Neural cell (in vitro differentiated cells): ENCODE data around the gene TNNI3. TPM values are rescaled to one million over a fixed set of nuclear protein-coding genes. Genes with fewer than 3 reads are reported as not detected.

Experiments used
- H2AFZ ChIP-seq: fragments of 200-600, 300-800 bp; sonication (generic), shearing (Covaris generic); 2 replicates; pipeline ENCODE4 v1.6.0; 2014; ENCODE audit warnings: low read depth, mild to moderate bottlenecking, antibody characterized with exemption, low read length, moderate library complexity
- H3F3A ChIP-seq: fragments of 200-600 bp; shearing (Covaris generic); 2 replicates; pipeline ENCODE4 v1.6.1; 2016; ENCODE audit warnings: mild to moderate bottlenecking, moderate library complexity, mixed read lengths, antibody characterized with exemption, low read length; ENCODE audit not compliant: insufficient read depth, poor library complexity, severe bottlenecking
- H3K27ac ChIP-seq: fragments of 200-600, 300-800 bp; sonication (generic), shearing (Covaris generic); 2 replicates; pipeline ENCODE4 v1.5.1; 2014; ENCODE audit warnings: mild to moderate bottlenecking, low read length, moderate library complexity
- H3K27me3 ChIP-seq: fragments of 300-800, 200-600 bp; sonication (generic), shearing (Covaris generic); 2 replicates; pipeline ENCODE4 v1.6.0; 2014; ENCODE audit warnings: mild to moderate bottlenecking, low read depth, low read length, moderate library complexity; ENCODE audit not compliant: insufficient read depth
- H3K36me3 ChIP-seq: fragments of 300-800, 200-600 bp; sonication (generic), shearing (Covaris generic); 2 replicates; pipeline ENCODE4 v1.5.1; 2014; ENCODE audit warnings: mild to moderate bottlenecking, antibody characterized with exemption, low read length, moderate library complexity; ENCODE audit not compliant: insufficient read depth
- H3K4me2 ChIP-seq: fragments of 300-800, 200-600 bp; sonication (generic), shearing (Covaris generic); 2 replicates; pipeline ENCODE4 v1.6.0; 2014; ENCODE audit warnings: mild to moderate bottlenecking, low read length
- H3K4me3 ChIP-seq: fragments of 300-800, 200-600 bp; sonication (generic), shearing (Covaris generic); 2 replicates; pipeline ENCODE4 v1.5.1; 2014; ENCODE audit warnings: mild to moderate bottlenecking, low read length, moderate library complexity
- H3K79me2 ChIP-seq: fragments of 200-600 bp; shearing (Covaris generic); replicated peaks from 2 replicates; pipeline ENCODE4 v1.6.0; 2014; ENCODE audit warnings: mild to moderate bottlenecking, low read length, moderate library complexity; ENCODE audit not compliant: insufficient read depth
- H3K9ac ChIP-seq: fragments of 300-800, 200-600 bp; sonication (generic), shearing (Covaris generic); 2 replicates; pipeline ENCODE4 v1.6.1; 2016; ENCODE audit warnings: mild to moderate bottlenecking, low read length, mixed read lengths
- H3K9me2 ChIP-seq: fragments of 200-600 bp; shearing (Covaris generic); 2 replicates; pipeline ENCODE4 v1.6.1; 2016; ENCODE audit warnings: mild to moderate bottlenecking, low read length, mixed read lengths; ENCODE audit not compliant: insufficient read depth
- H3K9me3 ChIP-seq: fragments of 200-600, 300-800 bp; sonication (generic), shearing (Covaris generic); 2 replicates; pipeline ENCODE4 v1.6.1; 2016; ENCODE audit warnings: mild to moderate bottlenecking, mixed run types, low read length, moderate library complexity, mixed read lengths
- H4K20me1 ChIP-seq: fragments of 200-600 bp; shearing (Covaris generic); 2 replicates; pipeline ENCODE4 v1.6.1; 2016; ENCODE audit warnings: mild to moderate bottlenecking, mixed run types; ENCODE audit not compliant: insufficient read depth
- EP300 ChIP-seq: fragments of 450-650 bp; conservative IDR thresholded peaks from 2 replicates; pipeline ENCODE4 v1.6.1; 2014; ENCODE audit warnings: antibody characterized with exemption, mild to moderate bottlenecking, moderate library complexity; ENCODE audit not compliant: poor library complexity, severe bottlenecking
- EZH2 ChIP-seq: fragments of 200-600, 300-800 bp; shearing (Covaris generic), sonication (generic); IDR thresholded peaks from 2 replicates; pipeline ENCODE4 v1.6.1; 2014; ENCODE audit warnings: antibody characterized with exemption, low read length, borderline replicate concordance, mild to moderate bottlenecking; ENCODE audit not compliant: insufficient read depth, poor library complexity, severe bottlenecking
- MXI1 ChIP-seq: fragments of 450-650 bp; conservative IDR thresholded peaks from 2 replicates; pipeline ENCODE4 v1.6.1; 2014; ENCODE audit warnings: antibody characterized with exemption, mild to moderate bottlenecking; ENCODE audit not compliant: poor library complexity, severe bottlenecking
- POLR2AphosphoS5 ChIP-seq: IDR thresholded peaks from 2 replicates; pipeline ENCODE4 v1.6.1; 2012
- RAD21 ChIP-seq: fragments of 450-650 bp; conservative IDR thresholded peaks from 2 replicates; pipeline ENCODE4 v1.6.1; 2014; ENCODE audit warnings: antibody characterized with exemption, mild to moderate bottlenecking, moderate library complexity
- SMC3 ChIP-seq: fragments of 450-650 bp; conservative IDR thresholded peaks from 2 replicates; pipeline ENCODE4 v1.6.1; 2014; ENCODE audit warnings: antibody characterized with exemption, mild to moderate bottlenecking, moderate library complexity; ENCODE audit not compliant: poor library complexity
- TAF1 ChIP-seq: IDR thresholded peaks from 2 replicates; pipeline ENCODE4 v1.6.1; 2012; ENCODE audit warnings: low read depth
- polyA plus RNA-seq: library from polyadenylated mRNA; depleted of rRNA; stranded (reverse); fragments of >200 nt; gene quantifications from 2 replicates; pipeline ENCODE4 v1.2.3, GENCODE V29; 2014
- TF ChIP-seq, protein P1 (sequence below): fragments of 450-650 bp; IDR thresholded peaks from 2 replicates; pipeline ENCODE4 v1.5.1; 2014; ENCODE audit warnings: antibody characterized with exemption, mild to moderate bottlenecking, moderate library complexity; ENCODE audit not compliant: poor library complexity, severe bottlenecking
- TF ChIP-seq, protein P2 (sequence below): IDR thresholded peaks from 2 replicates; pipeline ENCODE4 v1.6.1; 2012; ENCODE audit warnings: borderline replicate concordance

The TNNI3 gene
- polyA plus RNA-seq, 1 donor from 2014 or later: 22.5 TPM

DNA sequence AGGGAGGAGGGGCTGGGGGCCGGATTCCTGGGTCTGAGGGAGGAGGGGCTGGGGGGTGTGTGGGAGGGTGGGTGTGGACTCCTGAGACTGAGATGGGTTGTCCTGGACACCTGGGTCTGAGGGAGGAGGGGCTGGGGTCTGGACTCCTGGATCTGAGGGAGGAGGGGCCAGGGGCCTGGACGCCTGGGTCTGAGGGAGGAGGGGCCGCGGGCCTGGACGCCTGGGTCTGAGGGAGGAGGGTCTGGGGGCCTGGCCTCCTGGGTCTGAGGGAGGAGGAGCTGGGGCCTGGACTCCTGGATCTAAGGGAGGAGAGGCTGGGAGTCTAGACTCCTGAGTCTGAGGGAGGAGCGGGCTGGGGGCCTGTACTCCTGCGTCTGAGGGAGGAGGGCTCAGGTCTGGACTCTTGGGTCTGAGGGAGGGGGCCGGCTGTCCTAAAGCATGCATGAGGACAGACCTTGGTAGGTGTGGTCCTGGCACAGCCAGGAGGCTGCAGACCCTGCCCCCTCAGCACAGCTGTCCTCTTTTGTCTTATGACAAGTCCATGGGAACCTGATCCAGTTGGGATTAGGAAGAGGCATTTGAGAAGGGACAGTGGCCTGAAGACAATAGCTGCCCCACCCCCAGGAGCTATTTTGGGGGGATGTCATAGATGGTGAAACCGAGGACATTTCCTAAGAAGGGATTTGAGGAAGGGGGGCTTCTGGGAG lies 9.8 kb downstream of the TNNI3 start:
- no peaks in the 10 kb centered on the region for H3K36me3 ChIP-seq
- peaks cover 19% of the 10 kb centered on the region for H3K27me3 ChIP-seq
- no peaks in the 10 kb centered on the region for H3K9me3 ChIP-seq
- no peak overlapping the region for H2AFZ ChIP-seq
- H3K4me2 ChIP-seq: no peak overlapping the region
- no peak overlapping the region for H3K4me3 ChIP-seq
- no peak overlapping the region for H3K9ac ChIP-seq
- H3F3A ChIP-seq: no peaks in the 10 kb centered on the region
- TF ChIP-seq TAF1 (no peak), EP300 (no peak), POLR2AphosphoS5 (no peak), MXI1 (no peak), RAD21 (no peak), EZH2 (no peak), SMC3 (no peak)
- TF ChIP-seq, protein P1, sequence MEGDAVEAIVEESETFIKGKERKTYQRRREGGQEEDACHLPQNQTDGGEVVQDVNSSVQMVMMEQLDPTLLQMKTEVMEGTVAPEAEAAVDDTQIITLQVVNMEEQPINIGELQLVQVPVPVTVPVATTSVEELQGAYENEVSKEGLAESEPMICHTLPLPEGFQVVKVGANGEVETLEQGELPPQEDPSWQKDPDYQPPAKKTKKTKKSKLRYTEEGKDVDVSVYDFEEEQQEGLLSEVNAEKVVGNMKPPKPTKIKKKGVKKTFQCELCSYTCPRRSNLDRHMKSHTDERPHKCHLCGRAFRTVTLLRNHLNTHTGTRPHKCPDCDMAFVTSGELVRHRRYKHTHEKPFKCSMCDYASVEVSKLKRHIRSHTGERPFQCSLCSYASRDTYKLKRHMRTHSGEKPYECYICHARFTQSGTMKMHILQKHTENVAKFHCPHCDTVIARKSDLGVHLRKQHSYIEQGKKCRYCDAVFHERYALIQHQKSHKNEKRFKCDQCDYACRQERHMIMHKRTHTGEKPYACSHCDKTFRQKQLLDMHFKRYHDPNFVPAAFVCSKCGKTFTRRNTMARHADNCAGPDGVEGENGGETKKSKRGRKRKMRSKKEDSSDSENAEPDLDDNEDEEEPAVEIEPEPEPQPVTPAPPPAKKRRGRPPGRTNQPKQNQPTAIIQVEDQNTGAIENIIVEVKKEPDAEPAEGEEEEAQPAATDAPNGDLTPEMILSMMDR: no peak
- TF ChIP-seq, protein P2, sequence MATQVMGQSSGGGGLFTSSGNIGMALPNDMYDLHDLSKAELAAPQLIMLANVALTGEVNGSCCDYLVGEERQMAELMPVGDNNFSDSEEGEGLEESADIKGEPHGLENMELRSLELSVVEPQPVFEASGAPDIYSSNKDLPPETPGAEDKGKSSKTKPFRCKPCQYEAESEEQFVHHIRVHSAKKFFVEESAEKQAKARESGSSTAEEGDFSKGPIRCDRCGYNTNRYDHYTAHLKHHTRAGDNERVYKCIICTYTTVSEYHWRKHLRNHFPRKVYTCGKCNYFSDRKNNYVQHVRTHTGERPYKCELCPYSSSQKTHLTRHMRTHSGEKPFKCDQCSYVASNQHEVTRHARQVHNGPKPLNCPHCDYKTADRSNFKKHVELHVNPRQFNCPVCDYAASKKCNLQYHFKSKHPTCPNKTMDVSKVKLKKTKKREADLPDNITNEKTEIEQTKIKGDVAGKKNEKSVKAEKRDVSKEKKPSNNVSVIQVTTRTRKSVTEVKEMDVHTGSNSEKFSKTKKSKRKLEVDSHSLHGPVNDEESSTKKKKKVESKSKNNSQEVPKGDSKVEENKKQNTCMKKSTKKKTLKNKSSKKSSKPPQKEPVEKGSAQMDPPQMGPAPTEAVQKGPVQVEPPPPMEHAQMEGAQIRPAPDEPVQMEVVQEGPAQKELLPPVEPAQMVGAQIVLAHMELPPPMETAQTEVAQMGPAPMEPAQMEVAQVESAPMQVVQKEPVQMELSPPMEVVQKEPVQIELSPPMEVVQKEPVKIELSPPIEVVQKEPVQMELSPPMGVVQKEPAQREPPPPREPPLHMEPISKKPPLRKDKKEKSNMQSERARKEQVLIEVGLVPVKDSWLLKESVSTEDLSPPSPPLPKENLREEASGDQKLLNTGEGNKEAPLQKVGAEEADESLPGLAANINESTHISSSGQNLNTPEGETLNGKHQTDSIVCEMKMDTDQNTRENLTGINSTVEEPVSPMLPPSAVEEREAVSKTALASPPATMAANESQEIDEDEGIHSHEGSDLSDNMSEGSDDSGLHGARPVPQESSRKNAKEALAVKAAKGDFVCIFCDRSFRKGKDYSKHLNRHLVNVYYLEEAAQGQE: no peak
- no peaks in the 10 kb centered on the region for H3K9me2 ChIP-seq
- H3K27ac ChIP-seq: no peak overlapping the region
- no peaks in the 10 kb centered on the region for H4K20me1 ChIP-seq
- H3K79me2 ChIP-seq: no peaks in the 10 kb centered on the region

DNA sequence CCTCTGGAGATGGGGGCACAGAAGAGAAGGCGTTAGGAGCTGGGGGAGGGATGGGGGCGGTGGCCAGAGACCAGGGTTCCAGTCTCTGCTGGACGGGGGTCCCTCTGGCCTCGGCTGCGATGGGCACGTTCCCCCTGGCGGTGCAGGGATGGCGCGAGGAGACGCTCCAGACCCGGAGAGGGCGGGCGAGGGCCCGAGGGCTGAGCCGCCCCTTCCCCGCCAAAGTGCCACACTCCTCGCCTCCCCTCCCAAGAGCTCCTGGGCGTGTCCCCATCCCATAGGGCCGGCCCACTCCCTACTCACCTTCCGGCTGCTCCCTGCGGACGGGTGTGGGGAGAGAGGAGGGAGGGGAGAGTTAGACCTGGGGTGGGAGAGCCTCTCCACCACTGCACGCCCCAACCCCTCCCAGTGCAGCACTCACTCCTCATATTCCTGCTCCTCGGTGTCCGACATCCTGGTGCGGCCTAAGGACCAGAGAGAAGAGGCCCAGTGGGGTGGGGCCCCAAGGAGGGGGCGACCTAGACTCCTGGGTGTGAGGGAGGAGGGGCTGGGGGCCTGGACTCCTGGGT lies 10.7 kb downstream of the TNNI3 start:
- Histone ChIP-seq H3K27ac (no peak overlapping the region), H4K20me1 (no peaks in the 10 kb centered on the region), H3K9me2 (no peaks in the 10 kb centered on the region), H2AFZ (no peak overlapping the region), H3K9ac (no peak overlapping the region), H3K36me3 (no peaks in the 10 kb centered on the region), H3K4me2 (no peak overlapping the region), H3K9me3 (no peaks in the 10 kb centered on the region), H3K27me3 (peaks cover 19% of the 10 kb centered on the region), H3K4me3 (no peak overlapping the region), H3F3A (no peaks in the 10 kb centered on the region), H3K79me2 (no peaks in the 10 kb centered on the region)
- TF ChIP-seq EP300 (no peak), EZH2 (no peak), RAD21 (no peak), SMC3 (no peak), POLR2AphosphoS5 (no peak), MXI1 (no peak), TAF1 (no peak)
- TF ChIP-seq, protein P1: no peak
- TF ChIP-seq, protein P2: no peak
